Fibroblast of mammary gland (primary cell): ENCODE results near the gene ZGPAT.

Experiments used
- DNase-seq: peaks from one replicate; pipeline ENCODE4 v3.0.0-alpha.2; 2010; ENCODE audit warnings: low read depth
- H3K4me3 ChIP-seq: 2 replicates; pipeline ENCODE4 v1.5.1; 2011; ENCODE audit warnings: low read depth, mild to moderate bottlenecking, low read length, moderate library complexity; ENCODE audit not compliant: control insufficient read depth
- CTCF ChIP-seq: conservative IDR thresholded peaks from 2 replicates; pipeline ENCODE4 v1.5.1; 2011; ENCODE audit warnings: low read depth, low read length, inconsistent platforms; ENCODE audit not compliant: control insufficient read depth, insufficient read depth

ZGPAT gene

GRCh38 chr20:63768591-63769515 lies 61.0 kb downstream of the ZGPAT start:
- TF ChIP-seq CTCF, result no peak
- no peak for DNase-seq
- H3K4me3 ChIP-seq, result no peak overlapping the region

- H3K4me3 ChIP-seq, result no peak overlapping the region
- TF ChIP-seq CTCF, result no peak
- no peak for DNase-seq
These were observed 62.1 kb downstream of the ZGPAT start for GRCh38 chr20:63769891-63770474.

- no peak for TF ChIP-seq CTCF
- no peak overlapping the region for H3K4me3 ChIP-seq
- no peak for DNase-seq
These were observed 63.3 kb downstream of the ZGPAT start for GRCh38 chr20:63771046-63771707.

- no peak for DNase-seq
- TF ChIP-seq CTCF, result no peak
- no peak overlapping the region for H3K4me3 ChIP-seq
These were observed 65.1 kb downstream of the ZGPAT start for GRCh38 chr20:63772781-63773518.

- TF ChIP-seq CTCF, result no peak
- no peak overlapping the region for H3K4me3 ChIP-seq
- DNase-seq, result no peak
These were observed 65.9 kb downstream of the ZGPAT start for GRCh38 chr20:63773571-63774241.

GRCh38 chr20:63774306-63774705 lies 66.5 kb downstream of the ZGPAT start:
- DNase-seq, result no peak

More at GRCh38 chr20:63774306-63774705, 66.5 kb downstream of the ZGPAT start:
- H3K4me3 ChIP-seq, result no peak overlapping the region
- TF ChIP-seq CTCF, result no peak
